Stimulated activated naive B cell treated with anti-CD40 and anti-IgM and Interleukin-4, amounts not matched to agents 10 μg/mL and 1 μg/mL and 100 μg/mL, for 72 hours (primary cell): ENCODE results near the gene RERE.

Source experiments
- ATAC-seq, 2 donors: fragments of 150-1000 bp; cut with Tn5 transposase; replicated peaks; 2 replicates each; pipeline ENCODE4 v1.10.0; 2021; ENCODE audit warnings: moderate library complexity in 1 of 2
- DNase-seq: peaks from one replicate; pipeline ENCODE4 v3.0.0; 2021
- H3K27ac Mint-ChIP-seq: one replicate; pipeline ENCODE4 v1.8.0; 2022; ENCODE audit warnings: mild to moderate bottlenecking, mixed read lengths
- H3K27me3 Mint-ChIP-seq, 2 donors: one replicate each; pipeline ENCODE4 v1.8.0; 2022; ENCODE audit warnings: mixed read lengths in 2 of 2
- H3K36me3 Mint-ChIP-seq, 2 donors: one replicate each; pipeline ENCODE4 v1.8.0; 2022; ENCODE audit warnings: mixed read lengths in 2 of 2, mild to moderate bottlenecking in 1 of 2
- H3K4me1 Mint-ChIP-seq, 2 donors: one replicate each; pipeline ENCODE4 v1.8.0; 2022; ENCODE audit warnings: mixed read lengths in 2 of 2, mild to moderate bottlenecking in 1 of 2
- H3K4me3 Mint-ChIP-seq, 2 donors: one replicate each; pipeline ENCODE4 v1.8.0; 2022; ENCODE audit warnings: mild to moderate bottlenecking in 2 of 2, mixed read lengths in 2 of 2, moderate library complexity in 1 of 2
- H3K9me3 Mint-ChIP-seq, 2 donors: one replicate each; pipeline ENCODE4 v1.8.0; 2022; ENCODE audit warnings: mixed read lengths in 2 of 2, mild to moderate bottlenecking in 1 of 2

The RERE gene

GRCh38 chr1:8363767-8364301, 453.6 kb downstream of the RERE start:
- Mint-ChIP-seq H3K9me3 (no peaks in the 10 kb centered on the region), H3K27ac (peak overlapping the region; percentile 66), H3K36me3 (peaks cover 28 to 42% of the 10 kb centered on the region in 2 donors), H3K27me3 (no peaks in the 10 kb centered on the region), H3K4me1 (peaks cover 18 to 29% of the 10 kb centered on the region in 2 donors), H3K4me3 (no peak overlapping the region)
- ATAC-seq (no peak), DNase-seq (no peak)

GRCh38 chr1:8363186-8363766, 454.2 kb downstream of the RERE start:
- ATAC-seq (no peak), DNase-seq (no peak)
- H3K27ac Mint-ChIP-seq = peak overlapping the region; percentile 66
- no peaks in the 10 kb centered on the region for H3K27me3 Mint-ChIP-seq
- no peaks in the 10 kb centered on the region for H3K9me3 Mint-ChIP-seq
- H3K4me1 Mint-ChIP-seq = peaks cover 17 to 28% of the 10 kb centered on the region in 2 donors
- peaks cover 31 to 45% of the 10 kb centered on the region in 2 donors for H3K36me3 Mint-ChIP-seq
- no peak overlapping the region for H3K4me3 Mint-ChIP-seq

GRCh38 chr1:8362701-8363101, 454.7 kb downstream of the RERE start:
- Mint-ChIP-seq H3K4me1 (peaks cover 19 to 23% of the 10 kb centered on the region in 2 donors), H3K9me3 (no peaks in the 10 kb centered on the region), H3K27ac (peak overlapping the region; percentile 67), H3K4me3 (no peak overlapping the region), H3K27me3 (no peaks in the 10 kb centered on the region), H3K36me3 (peaks cover 36 to 50% of the 10 kb centered on the region in 2 donors)
- DNase-seq (no peak), ATAC-seq (no peak)

GRCh38 chr1:8361198-8361849, 456.1 kb downstream of the RERE start:
- peak overlapping the region; percentile 42 for H3K27ac Mint-ChIP-seq
- peaks cover 6 to 9% of the 10 kb centered on the region in 2 donors for H3K4me1 Mint-ChIP-seq
- DNase-seq (no peak), ATAC-seq (no peak)
- H3K9me3 Mint-ChIP-seq = no peaks in the 10 kb centered on the region
- H3K36me3 Mint-ChIP-seq = peaks cover 38 to 51% of the 10 kb centered on the region in 2 donors
- H3K27me3 Mint-ChIP-seq = no peaks in the 10 kb centered on the region
- no peak overlapping the region for H3K4me3 Mint-ChIP-seq

- H3K4me1 Mint-ChIP-seq = peaks cover 2 to 4% of the 10 kb centered on the region in 2 donors
- H3K4me3 Mint-ChIP-seq = no peak overlapping the region
- ATAC-seq = no peak
- peaks cover 35 to 51% of the 10 kb centered on the region in 2 donors for H3K36me3 Mint-ChIP-seq
- H3K9me3 Mint-ChIP-seq = no peaks in the 10 kb centered on the region
- no peak for DNase-seq
- no peaks in the 10 kb centered on the region for H3K27me3 Mint-ChIP-seq
- H3K27ac Mint-ChIP-seq = peak overlapping the region; percentile 31
Observed at GRCh38 chr1:8360493-8361197, 456.8 kb downstream of the RERE start.

GRCh38 chr1:8359617-8360481, 457.6 kb downstream of the RERE start:
- Mint-ChIP-seq H3K9me3 (no peaks in the 10 kb centered on the region), H3K4me3 (peak overlapping the region in 1 of 2 donors; percentile 67)
- ATAC-seq = no peak

GRCh38 chr1:8358897-8359616, 458.4 kb downstream of the RERE start:
- Mint-ChIP-seq H3K27ac (no peak overlapping the region), H3K36me3 (peaks cover 38 to 50% of the 10 kb centered on the region in 2 donors), H3K4me3 (no peak overlapping the region), H3K27me3 (no peaks in the 10 kb centered on the region), H3K9me3 (no peaks in the 10 kb centered on the region), H3K4me1 (peaks cover 0 to 4% of the 10 kb centered on the region in 2 donors)
- DNase-seq = no peak
- no peak for ATAC-seq

More at GRCh38 chr1:8359617-8360481, 457.6 kb downstream of the RERE start:
- no peak for DNase-seq
- no peak overlapping the region for H3K27ac Mint-ChIP-seq
- H3K4me1 Mint-ChIP-seq = peaks cover 0 to 4% of the 10 kb centered on the region in 2 donors
- H3K27me3 Mint-ChIP-seq = no peaks in the 10 kb centered on the region
- peaks cover 37 to 52% of the 10 kb centered on the region in 2 donors for H3K36me3 Mint-ChIP-seq

- H3K27me3 Mint-ChIP-seq = no peaks in the 10 kb centered on the region
- peaks cover 37 to 52% of the 10 kb centered on the region in 2 donors for H3K36me3 Mint-ChIP-seq
- no peak overlapping the region for H3K4me3 Mint-ChIP-seq
- ATAC-seq = no peak
- no peak for DNase-seq
- H3K4me1 Mint-ChIP-seq = peaks cover 0 to 4% of the 10 kb centered on the region in 2 donors
- H3K27ac Mint-ChIP-seq = peak overlapping the region; percentile 85
- H3K9me3 Mint-ChIP-seq = no peaks in the 10 kb centered on the region
Observed at GRCh38 chr1:8358241-8358896, 459.1 kb downstream of the RERE start.

- Mint-ChIP-seq H3K27ac (peak overlapping the region; percentile 85), H3K27me3 (no peaks in the 10 kb centered on the region), H3K9me3 (no peaks in the 10 kb centered on the region), H3K36me3 (peaks cover 37 to 53% of the 10 kb centered on the region in 2 donors), H3K4me1 (peaks cover 0 to 4% of the 10 kb centered on the region in 2 donors), H3K4me3 (peak overlapping the region in 1 of 2 donors; percentile 31)
- DNase-seq (no peak), ATAC-seq (no peak)
Observed at GRCh38 chr1:8357329-8358101, 459.9 kb downstream of the RERE start.

- no peaks in the 10 kb centered on the region for H3K9me3 Mint-ChIP-seq
- peak overlapping the region in 1 of 2 donors; percentile 15 for H3K4me3 Mint-ChIP-seq
- DNase-seq (no peak), ATAC-seq (no peak)
- H3K27me3 Mint-ChIP-seq = no peaks in the 10 kb centered on the region
- H3K4me1 Mint-ChIP-seq = peaks cover 0 to 4% of the 10 kb centered on the region in 2 donors
- peak overlapping the region; percentile 75 for H3K27ac Mint-ChIP-seq
- peaks cover 38 to 49% of the 10 kb centered on the region in 2 donors for H3K36me3 Mint-ChIP-seq
Observed at GRCh38 chr1:8356256-8357209, 460.9 kb downstream of the RERE start.

- DNase-seq (no peak), ATAC-seq (no peak)
- peaks cover 35 to 49% of the 10 kb centered on the region in 2 donors for H3K36me3 Mint-ChIP-seq
- H3K4me1 Mint-ChIP-seq = peaks cover 0 to 4% of the 10 kb centered on the region in 2 donors
- no peaks in the 10 kb centered on the region for H3K9me3 Mint-ChIP-seq
- no peaks in the 10 kb centered on the region for H3K27me3 Mint-ChIP-seq
- peak overlapping the region in 1 of 2 donors; percentile 23 for H3K4me3 Mint-ChIP-seq
- peak overlapping the region; percentile 65 for H3K27ac Mint-ChIP-seq
Observed at GRCh38 chr1:8355439-8356255, 461.8 kb downstream of the RERE start.
